GM12878 (cell line): ENCODE data around the gene SNRPD3. TPM values are rescaled to one million over a fixed set of nuclear protein-coding genes. Genes with fewer than 3 reads are reported as not detected.

Experiments
- ATAC-seq: fragments of 200-7000 bp; cut with Tn5 transposase; 3 replicates; pipeline ENCODE4 v1.9.1; 2020; ENCODE audit warnings: mild to moderate bottlenecking, moderate library complexity
- BruUV-seq: library from RNA; stranded (reverse); fragments of 400-500 nt; replicated peaks from 2 replicates; lab custom pipeline; 2021; lab: Mats Ljungman, UMichigan
- CTCF ChIA-PET: fragments of 300-600 bp; sonication (Branson Sonifier 250); formaldehyde crosslinking; extraction: SDS; loops from one replicate; lab custom pipeline; 2021; ENCODE audit warnings: inconsistent platforms; lab: Yijun Ruan, JAX
- POLR2A ChIA-PET: fragments of 350-600 bp; formaldehyde crosslinking; extraction: SDS; loops from one replicate; lab custom pipeline; 2021; ENCODE audit warnings: inconsistent platforms; lab: Charles Lee
- RAD21 ChIA-PET: fragments of 300-600 bp; sonication (Branson Sonifier 250); formaldehyde crosslinking; loops from one replicate; lab custom pipeline; 2023; ENCODE audit warnings: antibody characterized with exemption; ENCODE audit not compliant: unreplicated experiment; lab: Charles Lee
- SMC1A ChIA-PET: fragments of 300-600 bp; sonication (Branson Sonifier 250); formaldehyde crosslinking; loops from one replicate; lab custom pipeline; 2023; ENCODE audit not compliant: unreplicated experiment, uncharacterized antibody; lab: Charles Lee
- DNase-seq: peaks from one replicate; pipeline ENCODE4 v3.0.0-alpha.2; 2011; ENCODE audit warnings: low read depth, low spot score
- FAIRE-seq: peaks from 3 replicates; lab custom pipeline; 2011; peaks lifted over from hg19 to GRCh38; lab: Jason Lieb, UNC
- H2AFZ ChIP-seq: 2 replicates; pipeline ENCODE4 v1.6.0; 2011; ENCODE audit warnings: low read depth, low read length, control low read depth; ENCODE audit not compliant: control insufficient read depth
- H3K27ac ChIP-seq: 2 replicates; pipeline ENCODE4 v1.5.1; 2011; ENCODE audit warnings: control low read depth; ENCODE audit not compliant: control insufficient read depth, insufficient read depth
- H3K27me3 ChIP-seq, 2 experiments: replicated peaks in 1 of 2; 2 replicates each; pipeline versions ENCODE4 v1.6.0 to v1.6.1; 2011; ENCODE audit warnings: low read length in 1 of 2; ENCODE audit not compliant: control insufficient read depth in 2 of 2, insufficient read depth in 2 of 2
- H3K36me3 ChIP-seq, 2 experiments: 2 replicates each; pipeline ENCODE4 v1.5.1; 2011; ENCODE audit warnings: low read length in 1 of 2; ENCODE audit not compliant: control insufficient read depth in 2 of 2, insufficient read depth in 2 of 2
- H3K4me1 ChIP-seq: 2 replicates; pipeline ENCODE4 v1.6.1; 2011; ENCODE audit warnings: mild to moderate bottlenecking, low read length, moderate library complexity, mixed read lengths; ENCODE audit not compliant: control insufficient read depth, insufficient read depth
- H3K4me2 ChIP-seq: 2 replicates; pipeline ENCODE4 v1.6.0; 2011; ENCODE audit warnings: control low read depth; ENCODE audit not compliant: control insufficient read depth, insufficient read depth
- H3K4me3 ChIP-seq: fragments of 200-600 bp; sonication (generic); 2 replicates; pipeline ENCODE4 v1.5.1; 2016
- H3K79me2 ChIP-seq: 2 replicates; pipeline ENCODE4 v1.6.0; 2011; ENCODE audit warnings: low read length; ENCODE audit not compliant: control insufficient read depth, insufficient read depth
- H3K9ac ChIP-seq: 2 replicates; pipeline ENCODE4 v1.8.0; 2011; ENCODE audit warnings: low read length, control low read depth, mixed read lengths; ENCODE audit not compliant: control insufficient read depth, insufficient read depth
- H3K9me3 ChIP-seq: replicated peaks from 3 replicates; pipeline ENCODE4 v1.5.1; 2011; ENCODE audit warnings: mild to moderate bottlenecking, low read length; ENCODE audit not compliant: control insufficient read depth, insufficient read depth
- H4K20me1 ChIP-seq: 2 replicates; pipeline ENCODE4 v1.6.0; 2011; ENCODE audit not compliant: control insufficient read depth, insufficient read depth
- EZH2 ChIP-seq: IDR thresholded peaks from 2 replicates; pipeline ENCODE4 v1.6.1; 2012; ENCODE audit warnings: low read depth, mild to moderate bottlenecking, control low read depth, inconsistent platforms, low read length, borderline replicate concordance; ENCODE audit not compliant: control insufficient read depth
- FOXK2 ChIP-seq: fragments of 450-650 bp; IDR thresholded peaks from 2 replicates; pipeline ENCODE4 v1.6.1; 2017; ENCODE audit warnings: mild to moderate bottlenecking, moderate library complexity
- IKZF2 ChIP-seq, 2 experiments: fragments of 450-650 bp; IDR thresholded peaks; 2 replicates each; pipeline ENCODE4 v1.6.1; 2017; ENCODE audit warnings: mild to moderate bottlenecking in 2 of 2, moderate library complexity in 2 of 2
- MXI1 ChIP-seq: fragments of 150-350 bp; IDR thresholded peaks from 2 replicates; pipeline ENCODE4 v1.6.1; 2011; ENCODE audit warnings: low read depth, mild to moderate bottlenecking, inconsistent platforms, low read length, improper control_type of control experiment
- NFYA ChIP-seq: IDR thresholded peaks from 2 replicates; pipeline ENCODE4 v1.6.1; 2011; ENCODE audit warnings: low read depth, mild to moderate bottlenecking, low read length, improper control_type of control experiment, borderline replicate concordance
- POU2F2 ChIP-seq: IDR thresholded peaks from 3 replicates; pipeline ENCODE4 v1.6.1; 2011; ENCODE audit warnings: low read depth, mild to moderate bottlenecking, low read length, borderline replicate concordance
- RAD51 ChIP-seq: fragments of 450-650 bp; IDR thresholded peaks from 2 replicates; pipeline ENCODE4 v1.6.1; 2016; ENCODE audit warnings: moderate library complexity, mild to moderate bottlenecking, inconsistent platforms
- SIX5 ChIP-seq: IDR thresholded peaks from 2 replicates; pipeline ENCODE4 v1.6.1; 2011; ENCODE audit warnings: mild to moderate bottlenecking, low read depth, low read length, moderate library complexity; ENCODE audit not compliant: severe bottlenecking
- SPI1 ChIP-seq: IDR thresholded peaks from 2 replicates; pipeline ENCODE4 v1.6.1; 2011; ENCODE audit warnings: low read depth, mild to moderate bottlenecking, low read length, moderate library complexity, borderline replicate concordance; ENCODE audit not compliant: insufficient read depth
- SUPT20H ChIP-seq: IDR thresholded peaks from 2 replicates; pipeline ENCODE4 v1.6.1; 2011; ENCODE audit warnings: low read depth, mild to moderate bottlenecking, low read length, moderate library complexity, borderline replicate concordance; ENCODE audit not compliant: control insufficient read depth
- ZSCAN29 ChIP-seq: fragments of 450-650 bp; IDR thresholded peaks from 2 replicates; pipeline ENCODE4 v1.6.1; 2017; ENCODE audit warnings: mild to moderate bottlenecking, moderate library complexity
- WGBS: methylation state at CpG from one replicate; pipeline ENCODE4 v1.1.6; 2016; ENCODE audit warnings: low lambda C conversion rate; ENCODE audit not compliant: insufficient replicate concordance, insufficient coverage; ENCODE audit errors: missing lambda C conversion rate; 5-methylcytosine and 5-hydroxymethylcytosine counted together
- in situ Hi-C: fragments of 300-500 bp; cut with MboI; formaldehyde crosslinking; loops from 9 replicates; pipeline ENCODE4 v1.14.3; 2018; ENCODE audit warnings: mixed read lengths
- intact Hi-C: fragments of 100-400 bp; cut with micrococcal nuclease; formaldehyde crosslinking; loops from one replicate; pipeline ENCODE4 v1.14.2; 2022; ENCODE audit not compliant: unreplicated experiment
- polyA plus RNA-seq, 11 experiments: library from polyadenylated mRNA; depleted of rRNA in 4 of 11; unstranded in 6 of 11; stranded (reverse) in 5 of 11; fragments of >200 nt; fragmentation: Nextera tagmentation in 4 of 11; fragmentation: Illumina TruSeq in 1 of 11; extraction: Ambion mirVana in 4 of 11; extraction: Trizol in 1 of 11; gene quantifications; 1 replicate in 1 of 11; 2 replicates in 10 of 11; pipeline versions ENCODE4 v1.2.1 to v1.2.3, GENCODE V29; 2011 to 2016; ENCODE audit warnings: inconsistent platforms in 2 of 11, missing spikeins in 2 of 11, low read depth in 1 of 11
- total RNA-seq, 4 experiments: library from RNA; depleted of rRNA in 3 of 4; stranded (reverse); fragments of >200 nt in 3 of 4; fragmentation: Illumina TruSeq in 1 of 4; extraction: Trizol in 1 of 4; gene quantifications; 2 replicates each; pipeline versions ENCODE4 v1.2.1 to v1.2.3, GENCODE V29; 2013 to 2021
- TF ChIP-seq, protein P1 (sequence below): IDR thresholded peaks from 2 replicates; pipeline ENCODE4 v1.6.1; 2011; ENCODE audit warnings: mild to moderate bottlenecking, low read depth, low read length, moderate library complexity; ENCODE audit not compliant: insufficient replicate concordance

Gene SNRPD3
- total and polyA plus RNA-seq, 10 of the 15 experiments (the other 5 are each of a cell fraction or from before 2014, with no cell fraction given) = 112 to 324 (median 242) TPM

DNA sequence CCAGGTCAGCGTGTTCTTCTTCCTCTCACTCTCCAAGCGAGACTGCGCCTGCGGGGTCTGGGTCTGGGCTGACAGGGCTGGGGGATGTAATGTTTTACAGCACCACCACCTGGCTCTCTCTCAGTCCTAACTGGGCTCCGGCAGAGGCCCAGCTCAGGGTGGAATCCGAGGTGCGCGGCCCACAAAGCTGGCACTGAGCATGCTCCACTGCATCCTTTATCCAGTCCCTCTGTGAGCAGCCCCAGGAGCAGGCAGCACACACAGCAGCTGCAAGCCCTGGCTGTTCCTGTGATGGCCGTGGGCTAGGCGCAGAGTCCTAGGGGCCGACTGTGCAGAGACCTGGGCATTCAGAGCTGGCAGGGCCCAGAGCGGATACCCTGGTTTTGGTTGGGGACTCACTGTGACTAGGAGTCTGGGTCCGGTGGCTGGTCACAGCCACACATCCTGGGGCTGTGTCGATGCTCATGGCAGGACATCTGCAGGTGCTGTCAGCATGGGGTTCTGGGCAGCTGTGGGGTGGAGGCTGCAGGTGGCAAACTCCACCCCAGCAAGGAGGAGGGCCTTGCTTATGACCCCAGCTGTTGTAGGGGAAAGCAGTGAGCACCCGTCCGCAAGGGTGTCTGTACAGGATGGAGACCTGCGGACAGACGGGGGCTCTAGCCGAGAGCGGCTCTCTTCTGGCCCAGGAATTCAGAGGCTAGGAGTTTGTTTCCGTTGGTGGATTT, 33.1 kb downstream of the SNRPD3 start:
- intact Hi-C loops (no loop called here), in situ Hi-C loops (no loop called here)
- ATAC-seq = no peak
- Histone ChIP-seq H3K9ac (no peak overlapping the region), H4K20me1 (no peaks in the 10 kb centered on the region), H3K4me2 (no peak overlapping the region), H3K4me3 (no peak overlapping the region), H3K9me3 (no peaks in the 10 kb centered on the region), H3K27ac (no peak overlapping the region), H3K79me2 (no peaks in the 10 kb centered on the region), H2AFZ (no peak overlapping the region), H3K4me1 (no peaks in the 10 kb centered on the region), H3K36me3 (no peaks in the 10 kb centered on the region), H3K27me3 (no peaks in the 10 kb centered on the region)
- POLR2A ChIA-PET = no interaction called here
- RAD21 ChIA-PET = no interaction called here
- no peak for FAIRE-seq
- CTCF ChIA-PET = no interaction called here
- BruUV-seq = no TSS peak
- DNase-seq = no peak
- TF ChIP-seq, protein P1, sequence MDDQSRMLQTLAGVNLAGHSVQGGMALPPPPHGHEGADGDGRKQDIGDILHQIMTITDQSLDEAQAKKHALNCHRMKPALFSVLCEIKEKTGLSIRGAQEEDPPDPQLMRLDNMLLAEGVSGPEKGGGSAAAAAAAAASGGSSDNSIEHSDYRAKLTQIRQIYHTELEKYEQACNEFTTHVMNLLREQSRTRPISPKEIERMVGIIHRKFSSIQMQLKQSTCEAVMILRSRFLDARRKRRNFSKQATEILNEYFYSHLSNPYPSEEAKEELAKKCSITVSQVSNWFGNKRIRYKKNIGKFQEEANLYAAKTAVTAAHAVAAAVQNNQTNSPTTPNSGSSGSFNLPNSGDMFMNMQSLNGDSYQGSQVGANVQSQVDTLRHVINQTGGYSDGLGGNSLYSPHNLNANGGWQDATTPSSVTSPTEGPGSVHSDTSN = no peak
- WGBS = 74% methylated on average over 21 of the region's 21 CpGs
- SMC1A ChIA-PET = no interaction called here

DNA sequence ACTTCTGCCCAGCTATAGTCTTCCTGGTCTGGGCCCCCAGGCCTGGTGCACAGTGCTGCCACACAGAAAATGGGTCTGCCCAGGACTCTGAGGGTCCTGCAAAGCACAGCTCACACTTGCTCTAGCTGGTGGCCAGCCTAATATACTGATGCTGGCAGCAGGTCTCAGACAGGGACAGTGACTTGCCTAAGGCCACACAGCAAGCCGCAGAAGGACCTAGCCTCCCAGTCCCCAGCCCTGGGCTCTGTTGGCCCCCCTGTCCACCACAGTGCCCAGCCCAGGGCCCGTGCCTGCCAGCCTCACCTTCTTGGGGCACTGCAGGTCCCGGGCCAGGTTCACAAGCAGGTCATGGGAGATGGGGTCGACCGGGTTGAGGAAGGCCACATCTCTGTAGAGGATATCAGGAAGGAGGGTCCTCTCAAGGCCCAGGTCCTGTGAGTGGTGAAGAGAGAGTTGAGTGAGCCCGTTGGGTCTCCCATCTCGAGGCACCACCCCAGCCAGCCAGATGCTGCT, 33.8 kb downstream of the SNRPD3 start:
- ChIA-PET RAD21 (no interaction called here), CTCF (no interaction called here), SMC1A (no interaction called here), POLR2A (no interaction called here)
- Histone ChIP-seq H3K27ac (no peak overlapping the region), H3K4me1 (no peaks in the 10 kb centered on the region), H3K9ac (no peak overlapping the region), H4K20me1 (no peaks in the 10 kb centered on the region), H3K4me2 (no peak overlapping the region), H3K9me3 (no peaks in the 10 kb centered on the region), H3K27me3 (no peaks in the 10 kb centered on the region), H3K4me3 (no peak overlapping the region), H3K36me3 (no peaks in the 10 kb centered on the region), H3K79me2 (no peaks in the 10 kb centered on the region), H2AFZ (no peak overlapping the region)
- DNase-seq = no peak
- 54% methylated on average over 7 of the region's 7 CpGs for WGBS
- no peak for FAIRE-seq
- in situ Hi-C loops (no loop called here), intact Hi-C loops (no loop called here)
- ATAC-seq = no peak
- BruUV-seq = no TSS peak
- TF ChIP-seq SIX5 = no peak
- TF ChIP-seq RAD51 = no peak
- no peak for TF ChIP-seq ZSCAN29
- TF ChIP-seq MXI1 = no peak
- TF ChIP-seq EZH2 = no peak
- no peak for TF ChIP-seq POU2F2
- TF ChIP-seq IKZF2 (IDR thresholded peaks at IDR 0.05) = no peak
- TF ChIP-seq SPI1 = no peak
- no peak for TF ChIP-seq SUPT20H
- TF ChIP-seq NFYA = no peak
- TF ChIP-seq FOXK2 = no peak
